Activated CD4-positive, alpha-beta T cell treated with anti-CD3 and anti-CD28 coated beads, Interleukin-2, amount 50 U/mL, for 48 hours (primary cell): ENCODE data around the gene MMP20.

Source experiments
- DNase-seq, 2 experiments: peaks; one replicate each; pipeline ENCODE4 v3.0.0-alpha.2; 2020

Gene MMP20

GRCh38 chr11:102591160-102591718 lies 33.9 kb downstream of the MMP20 start:
- no peak for DNase-seq

- DNase-seq: no peak
Measured at GRCh38 chr11:102590276-102591049, 34.7 kb downstream of the MMP20 start.

DNA sequence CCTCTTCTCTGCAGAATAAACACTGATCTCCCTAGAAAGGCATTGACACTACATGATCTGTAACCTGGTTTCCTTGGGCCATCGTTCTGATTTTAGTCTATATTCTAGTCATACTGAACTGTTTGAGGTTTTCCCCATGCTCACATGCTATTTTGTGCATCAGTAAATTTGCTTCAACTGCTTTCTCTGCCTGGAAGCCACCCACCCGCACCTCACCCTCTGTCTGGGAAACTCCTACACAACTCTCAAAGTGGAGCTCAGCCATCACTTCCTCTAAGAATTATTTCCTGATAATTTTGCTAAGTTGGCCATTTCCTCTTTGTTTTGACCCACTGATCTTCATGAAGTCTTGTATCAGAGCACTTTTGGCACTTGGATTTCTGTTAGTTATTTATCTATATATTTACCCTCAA lies 36.1 kb downstream of the MMP20 start:
- peak; percentile 33 to 45 for DNase-seq

GRCh38 chr11:102587722-102588121 lies 37.4 kb downstream of the MMP20 start:
- DNase-seq: no peak

DNA sequence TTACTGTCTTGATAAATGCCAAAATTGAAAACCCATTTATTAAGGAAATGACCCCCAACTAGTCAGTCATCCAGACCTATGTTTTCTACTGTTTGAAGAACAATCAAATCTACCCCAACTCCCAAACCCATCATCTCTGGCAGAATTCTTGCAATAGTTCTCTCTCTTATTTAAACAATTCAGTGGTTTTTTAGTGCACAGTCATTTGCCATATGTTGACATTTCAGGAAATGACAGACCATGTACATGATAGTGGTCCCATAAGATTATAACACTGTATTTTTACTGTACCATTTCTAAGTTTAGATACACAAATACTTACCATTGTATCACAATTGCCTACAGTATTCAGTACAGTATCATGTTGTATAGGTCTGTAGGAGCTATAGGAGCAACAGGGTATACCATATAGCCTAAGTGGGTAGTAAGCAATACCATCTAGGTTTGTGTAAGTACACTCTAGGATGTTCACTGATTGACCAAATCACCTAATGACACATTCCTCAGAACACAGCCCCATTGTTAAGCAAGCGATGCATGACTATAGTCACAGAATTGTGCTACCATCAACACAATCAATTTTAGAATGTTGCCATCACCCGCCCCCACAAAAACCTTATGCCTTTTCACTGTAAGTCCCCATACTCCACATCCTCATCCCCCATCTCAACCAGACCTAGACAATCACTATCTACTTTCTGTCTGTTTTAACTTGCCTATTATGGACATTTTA lies 41.8 kb downstream of the MMP20 start:
- DNase-seq: no peak

DNA sequence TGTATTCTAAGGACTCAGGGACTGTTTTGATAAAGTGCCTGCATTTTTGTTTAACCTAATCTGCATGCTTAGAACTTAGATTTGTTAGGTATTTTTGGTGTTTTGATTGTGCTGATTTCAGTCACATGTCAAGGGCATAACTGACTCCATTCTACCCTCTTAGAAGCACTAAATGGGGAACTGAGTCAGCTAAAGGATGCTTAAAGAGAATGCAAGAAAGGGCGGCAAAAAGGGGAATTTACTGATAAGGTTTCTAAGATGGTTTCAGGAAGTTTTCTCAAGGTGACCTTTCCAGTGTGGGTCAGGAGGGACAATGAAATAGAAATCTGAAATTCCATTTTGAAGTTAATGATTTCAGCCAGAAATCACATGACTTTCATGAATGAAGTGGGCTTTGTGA lies 43.0 kb downstream of the MMP20 start:
- no peak for DNase-seq

GRCh38 chr11:102581066-102581465 lies 44.1 kb downstream of the MMP20 start:
- DNase-seq: no peak

DNA sequence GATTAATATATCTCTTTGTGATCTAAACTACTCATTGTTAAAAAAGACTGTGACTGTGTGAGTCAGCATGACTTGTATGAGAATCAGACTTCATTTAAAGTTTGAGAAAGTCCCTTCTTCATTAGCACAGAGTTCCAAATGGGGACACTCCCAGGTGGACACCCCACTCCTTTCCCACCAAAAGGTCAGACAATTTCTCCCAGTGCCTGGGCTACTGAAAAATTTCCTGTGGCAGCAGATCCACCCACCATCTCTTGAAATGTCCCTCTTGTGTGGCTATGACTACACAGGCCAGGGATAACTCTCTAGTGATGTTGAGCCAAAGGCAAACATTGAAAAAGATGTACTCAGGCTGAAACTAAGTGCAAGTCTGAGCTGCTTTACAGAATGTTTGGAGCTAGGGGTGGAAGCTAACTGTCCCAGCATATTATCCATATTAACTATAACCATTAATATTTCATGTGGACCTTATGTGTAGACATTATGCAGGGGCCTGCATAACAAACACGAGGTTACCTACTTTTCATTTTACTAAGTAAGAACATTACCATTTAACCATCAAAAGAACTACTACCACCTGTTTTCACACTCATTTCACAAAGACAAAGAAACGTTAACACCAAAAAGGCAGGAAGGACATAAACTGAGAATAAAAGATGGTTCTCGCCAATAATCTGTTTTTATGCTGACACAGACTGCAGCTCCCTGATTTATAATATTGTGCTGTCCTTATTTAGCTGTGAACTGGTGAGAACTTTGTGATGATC lies 44.8 kb downstream of the MMP20 start:
- DNase-seq: no peak

DNA sequence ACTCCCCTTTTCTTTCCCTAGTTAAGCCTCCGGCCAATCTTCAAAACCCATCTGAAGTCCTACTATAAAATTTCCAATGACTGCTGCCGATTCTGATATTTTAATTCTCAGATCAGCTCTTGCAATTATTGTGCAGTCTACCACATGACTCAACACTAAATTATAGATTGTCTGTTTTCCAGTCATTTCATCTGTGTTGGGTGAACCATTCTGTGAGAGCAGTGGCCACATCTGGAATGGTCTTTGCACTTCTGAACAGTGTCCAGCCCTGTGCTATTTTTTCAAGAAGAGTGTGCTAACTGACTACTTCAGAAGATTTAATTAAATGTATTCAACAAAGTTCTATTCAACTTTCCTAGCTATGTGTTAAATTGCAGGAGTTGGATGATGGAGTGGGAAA lies 47.4 kb downstream of the MMP20 start:
- no peak for DNase-seq

- DNase-seq: no peak
Measured at GRCh38 chr11:102577182-102577581, 48.0 kb downstream of the MMP20 start.

DNA sequence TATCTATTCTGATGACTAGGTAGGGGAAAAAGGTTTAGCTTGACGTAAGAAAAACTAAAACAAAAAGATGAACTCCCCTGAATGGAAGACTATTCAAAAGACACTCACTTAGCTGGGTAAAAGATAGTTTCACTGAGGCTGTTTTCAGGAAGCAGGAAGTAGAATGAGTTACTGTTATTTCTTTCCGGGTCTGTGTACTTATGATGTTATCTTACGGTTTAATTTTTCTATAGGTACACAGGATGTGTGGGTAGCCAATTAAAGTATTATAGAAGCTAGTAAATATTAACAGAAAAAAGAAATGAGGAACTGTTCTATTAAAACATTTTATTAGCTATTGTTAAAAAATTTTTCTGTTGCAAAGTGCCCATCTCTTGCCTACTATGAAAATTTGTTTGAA lies 48.8 kb downstream of the MMP20 start:
- no peak for DNase-seq

DNA sequence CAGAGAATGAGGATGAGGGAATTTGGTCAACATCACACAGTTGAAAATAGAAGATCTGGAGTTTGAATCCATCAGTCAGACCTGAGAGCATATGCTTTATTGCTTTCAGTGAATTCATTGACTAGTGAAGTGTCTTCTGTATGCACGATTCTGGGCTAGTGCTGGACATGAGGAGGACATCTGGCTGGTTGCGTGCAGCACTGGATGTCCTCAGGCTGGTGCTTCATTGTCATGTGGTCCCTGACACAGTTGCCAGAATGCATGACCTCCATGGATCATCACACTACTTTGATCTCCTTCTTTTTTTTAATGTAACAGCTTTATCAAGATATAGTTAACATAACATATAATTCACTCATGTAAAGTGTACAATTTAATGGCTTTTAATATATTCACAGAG lies 50.1 kb downstream of the MMP20 start:
- no peak for DNase-seq

GRCh38 chr11:102573851-102574250 lies 51.3 kb downstream of the MMP20 start:
- DNase-seq: no peak

GRCh38 chr11:102572554-102573220 lies 52.4 kb downstream of the MMP20 start:
- DNase-seq: no peak

GRCh38 chr11:102568851-102569250 lies 56.3 kb downstream of the MMP20 start:
- no peak for DNase-seq

DNA sequence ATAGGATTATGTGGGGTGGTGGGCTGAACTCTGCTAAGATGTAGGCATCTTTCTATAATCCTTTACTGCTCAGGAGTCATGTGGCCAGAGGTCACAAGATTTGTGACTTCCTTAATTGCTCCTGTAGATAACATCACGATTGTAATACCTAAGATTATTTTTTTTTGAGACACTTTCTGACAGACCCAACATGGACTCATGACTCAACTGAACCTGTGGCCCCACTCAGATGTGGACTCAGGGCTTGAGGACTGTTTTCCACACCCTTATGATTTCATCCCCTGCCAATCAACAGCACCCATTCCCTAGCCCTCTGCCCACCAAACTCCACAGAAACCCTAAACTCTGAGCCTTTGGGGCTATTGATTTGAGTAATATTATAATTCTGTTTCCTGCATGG lies 59.0 kb downstream of the MMP20 start:
- DNase-seq: no peak

DNA sequence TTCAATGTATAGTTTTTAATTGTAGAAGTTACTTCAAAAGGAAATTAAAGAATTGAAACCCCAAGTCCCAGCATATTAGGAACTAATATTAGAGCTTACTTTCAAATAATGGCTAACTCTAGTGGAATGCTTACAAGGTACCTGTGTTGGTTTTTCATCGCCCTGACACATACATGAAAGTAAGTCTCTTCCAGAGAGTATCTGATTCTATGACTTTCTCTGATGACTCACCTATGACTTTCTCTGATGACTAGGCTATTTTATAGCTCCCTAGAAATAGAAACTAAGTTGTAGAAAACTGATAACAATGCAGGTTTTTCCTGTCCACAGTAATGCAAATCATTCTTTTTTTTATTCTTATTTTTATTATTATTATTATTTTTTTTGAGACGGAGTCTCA lies 61.0 kb downstream of the MMP20 start:
- no peak for DNase-seq

DNA sequence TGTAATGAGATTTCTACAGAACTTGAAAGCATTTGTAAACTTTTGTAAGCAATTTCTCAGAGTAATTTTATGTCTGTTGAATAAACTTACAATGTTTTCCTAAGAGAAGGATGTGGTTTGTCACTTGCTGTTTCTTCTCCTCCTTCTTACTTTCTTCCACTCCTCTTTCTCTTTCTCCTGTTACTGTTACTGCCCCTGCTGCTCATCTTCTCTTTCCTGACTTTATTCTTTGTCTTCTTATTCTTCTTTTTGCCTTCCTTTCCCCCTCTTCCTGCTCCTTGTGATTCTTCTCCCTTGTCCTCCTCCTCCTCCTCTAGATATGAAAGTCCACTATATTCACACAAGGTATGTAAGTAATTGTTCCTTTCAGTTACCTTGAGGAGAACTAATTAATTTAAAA lies 63.5 kb downstream of the MMP20 start:
- no peak for DNase-seq

DNA sequence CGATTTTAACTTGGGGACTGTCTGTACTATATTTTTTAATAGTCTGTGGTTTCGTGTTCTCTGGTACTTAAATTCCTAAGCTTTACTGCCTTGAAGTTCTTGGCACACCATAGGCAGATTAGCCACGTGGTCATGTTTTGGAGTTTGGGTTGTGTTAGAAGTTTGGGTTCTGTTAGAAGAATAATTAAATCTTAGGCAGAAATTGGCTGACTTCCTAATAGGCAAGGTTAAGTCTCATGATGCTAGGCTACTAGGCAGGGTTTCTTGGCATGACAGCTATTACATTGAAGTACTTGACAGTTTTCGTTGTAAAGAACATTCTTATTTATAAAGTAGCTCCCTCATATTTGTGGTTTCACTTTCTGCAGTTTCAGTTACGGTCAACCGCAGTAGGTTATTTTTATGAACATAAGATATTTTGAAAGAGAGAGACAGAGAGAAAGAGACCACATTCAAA lies 64.5 kb downstream of the MMP20 start:
- no peak for DNase-seq

DNA sequence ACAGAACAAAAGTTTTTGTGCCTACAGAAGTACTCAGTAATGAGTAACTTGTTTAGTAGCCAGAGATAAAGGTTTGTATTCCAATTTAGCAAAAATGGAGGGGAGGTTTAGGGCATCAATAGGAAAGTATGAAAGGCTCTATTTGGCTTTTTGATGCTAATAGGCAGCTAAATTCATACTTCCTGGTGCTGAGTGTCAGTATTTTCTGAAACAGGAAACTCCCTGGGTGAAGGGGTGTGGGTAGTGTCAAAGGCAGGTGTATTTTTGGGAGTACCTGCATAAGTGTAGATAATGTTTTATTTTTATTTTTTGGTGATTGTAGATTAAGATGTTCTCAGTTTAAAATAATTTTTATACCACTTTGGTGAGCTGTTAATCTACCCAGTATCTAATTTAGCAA lies 65.3 kb downstream of the MMP20 start:
- DNase-seq: no peak

GRCh38 chr11:102555091-102555490 lies 70.0 kb downstream of the MMP20 start:
- DNase-seq: no peak

DNA sequence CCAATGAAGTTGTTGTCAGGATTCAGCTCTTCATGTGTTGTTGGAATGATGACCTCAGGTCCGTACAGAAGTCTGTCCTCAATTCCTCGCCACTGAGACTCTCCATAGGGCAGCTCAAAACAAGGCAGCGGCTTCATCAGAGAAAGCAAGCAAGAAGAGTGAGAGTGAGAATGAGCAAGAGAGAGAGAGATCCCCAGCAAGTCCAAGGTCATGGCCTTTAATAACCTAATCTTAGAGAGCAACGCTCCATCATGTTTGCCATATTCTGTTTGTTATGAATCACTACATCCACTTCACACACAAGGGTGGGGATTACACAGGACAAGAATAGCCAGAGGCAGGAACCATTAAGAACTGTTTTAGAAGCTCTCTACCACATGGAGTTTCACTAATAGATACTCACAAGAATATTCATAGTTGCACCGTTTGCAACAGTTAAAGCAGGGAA lies 71.3 kb downstream of the MMP20 start:
- no peak for DNase-seq
